Parathyroid adenoma (tissue), 2 donors: ENCODE results near the gene LCORL.
"Not testable (repeated sequence)": the region's sequence is repeated elsewhere in the genome, so short reads cannot be mapped to it uniquely, and the experiment has no call there.

Experiments used
- H2AFZ ChIP-seq: fragments of 300-600 bp; sonication (generic); one replicate; pipeline ENCODE4 v1.7.0; 2017; ENCODE audit warnings: antibody characterized with exemption, mild to moderate bottlenecking
- H3K27ac ChIP-seq: fragments of 300-600 bp; sonication (generic); one replicate; pipeline ENCODE4 v1.7.0; 2017
- H3K27me3 ChIP-seq: fragments of 300-600 bp; sonication (generic); one replicate; pipeline ENCODE4 v1.7.0; 2017; ENCODE audit warnings: low read length; ENCODE audit not compliant: control insufficient read depth, insufficient read depth
- H3K36me3 ChIP-seq: fragments of 300-600 bp; sonication (generic); one replicate; pipeline ENCODE4 v1.7.0; 2017; ENCODE audit warnings: low read length; ENCODE audit not compliant: control insufficient read depth, insufficient read depth
- H3K4me1 ChIP-seq: fragments of 300-600 bp; sonication (generic); one replicate; pipeline ENCODE4 v1.7.0; 2017; ENCODE audit warnings: control low read depth
- H3K4me2 ChIP-seq: fragments of 300-600 bp; sonication (generic); one replicate; pipeline ENCODE4 v1.7.0; 2017; ENCODE audit warnings: low read length
- H3K4me3 ChIP-seq: fragments of 300-600 bp; sonication (generic); one replicate; pipeline ENCODE4 v1.7.0; 2017; ENCODE audit warnings: low read depth, low read length
- H3K79me2 ChIP-seq: fragments of 300-600 bp; sonication (generic); one replicate; pipeline ENCODE4 v1.7.0; 2017; ENCODE audit warnings: control low read depth
- H3K9ac ChIP-seq: fragments of 300-600 bp; sonication (generic); one replicate; pipeline ENCODE4 v1.7.0; 2017; ENCODE audit warnings: mild to moderate bottlenecking
- H3K9me3 ChIP-seq: fragments of 300-600 bp; sonication (generic); one replicate; pipeline ENCODE4 v1.7.0; 2017; ENCODE audit warnings: low read length; ENCODE audit not compliant: control insufficient read depth
- TF ChIP-seq, protein P1 (sequence below): fragments of 300-600 bp; sonication (generic); IDR thresholded peaks from one replicate; pipeline ENCODE4 v1.7.0; 2017; ENCODE audit warnings: antibody characterized with exemption, mild to moderate bottlenecking
- donor health status: primary hyperparathyroidism.

The LCORL gene

DNA sequence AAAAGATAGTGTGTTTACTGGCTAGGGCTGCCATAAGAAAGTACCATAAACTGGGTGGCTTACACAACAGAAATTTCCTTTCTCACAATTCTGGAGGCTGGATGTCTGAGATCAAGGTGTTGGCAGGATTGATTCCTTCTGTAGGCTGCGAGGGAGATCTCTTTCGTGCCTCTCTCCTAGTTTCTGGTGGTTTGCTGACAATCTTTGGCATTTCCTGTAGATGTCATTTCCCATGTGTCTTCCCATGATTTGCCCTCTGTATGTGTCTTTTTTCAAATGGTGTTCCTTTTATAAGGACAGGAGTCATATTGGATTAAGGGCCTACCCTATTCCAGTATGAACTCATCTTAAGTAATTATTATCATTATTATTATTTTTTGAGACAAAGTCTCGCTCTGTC, 27.9 kb upstream of the LCORL start:
- TF ChIP-seq, protein P1, sequence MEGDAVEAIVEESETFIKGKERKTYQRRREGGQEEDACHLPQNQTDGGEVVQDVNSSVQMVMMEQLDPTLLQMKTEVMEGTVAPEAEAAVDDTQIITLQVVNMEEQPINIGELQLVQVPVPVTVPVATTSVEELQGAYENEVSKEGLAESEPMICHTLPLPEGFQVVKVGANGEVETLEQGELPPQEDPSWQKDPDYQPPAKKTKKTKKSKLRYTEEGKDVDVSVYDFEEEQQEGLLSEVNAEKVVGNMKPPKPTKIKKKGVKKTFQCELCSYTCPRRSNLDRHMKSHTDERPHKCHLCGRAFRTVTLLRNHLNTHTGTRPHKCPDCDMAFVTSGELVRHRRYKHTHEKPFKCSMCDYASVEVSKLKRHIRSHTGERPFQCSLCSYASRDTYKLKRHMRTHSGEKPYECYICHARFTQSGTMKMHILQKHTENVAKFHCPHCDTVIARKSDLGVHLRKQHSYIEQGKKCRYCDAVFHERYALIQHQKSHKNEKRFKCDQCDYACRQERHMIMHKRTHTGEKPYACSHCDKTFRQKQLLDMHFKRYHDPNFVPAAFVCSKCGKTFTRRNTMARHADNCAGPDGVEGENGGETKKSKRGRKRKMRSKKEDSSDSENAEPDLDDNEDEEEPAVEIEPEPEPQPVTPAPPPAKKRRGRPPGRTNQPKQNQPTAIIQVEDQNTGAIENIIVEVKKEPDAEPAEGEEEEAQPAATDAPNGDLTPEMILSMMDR: no peak
- Histone ChIP-seq H3K9ac (no peak overlapping the region), H3K9me3 (no peaks in the 10 kb centered on the region), H3K27ac (no peak overlapping the region), H2AFZ (no peak overlapping the region), H3K36me3 (no peaks in the 10 kb centered on the region), H3K27me3 (no peaks in the 10 kb centered on the region), H3K4me1 (no peaks in the 10 kb centered on the region), H3K4me2 (no peak overlapping the region), H3K4me3 (no peak overlapping the region), H3K79me2 (no peaks in the 10 kb centered on the region)

DNA sequence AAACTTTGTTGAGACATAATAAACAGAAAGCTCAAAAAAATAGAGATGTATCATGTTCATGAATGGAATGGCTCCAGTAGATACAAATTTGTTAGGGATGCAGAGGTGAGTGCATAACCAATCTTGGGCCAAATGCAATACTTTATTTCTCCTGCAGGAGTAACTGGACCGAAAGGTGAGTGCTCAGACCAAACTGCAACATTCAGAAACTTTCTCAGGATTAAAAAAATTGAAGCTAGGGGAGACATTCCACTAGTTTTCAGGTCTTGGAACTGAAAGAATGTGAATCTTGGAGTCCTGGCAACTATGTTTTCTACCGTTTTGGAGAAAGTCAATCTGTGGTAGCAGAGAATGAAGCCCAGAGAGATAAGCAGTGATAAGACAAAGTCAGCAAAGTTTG, 21.2 kb upstream of the LCORL start:
- TF ChIP-seq, protein P1: no peak
- H3K4me1 ChIP-seq: no peaks in the 10 kb centered on the region
- H2AFZ ChIP-seq: no peak overlapping the region
- no peak overlapping the region for H3K9ac ChIP-seq
- no peak overlapping the region for H3K27ac ChIP-seq
- no peak overlapping the region for H3K4me2 ChIP-seq
- no peaks in the 10 kb centered on the region for H3K9me3 ChIP-seq
- H3K79me2 ChIP-seq: no peaks in the 10 kb centered on the region
- no peaks in the 10 kb centered on the region for H3K27me3 ChIP-seq
- H3K4me3 ChIP-seq: no peak overlapping the region
- H3K36me3 ChIP-seq: no peaks in the 10 kb centered on the region

GRCh38 chr4:18042012-18042411, 20.5 kb upstream of the LCORL start:
- no peak overlapping the region for H2AFZ ChIP-seq
- H3K27ac ChIP-seq: no peak overlapping the region
- TF ChIP-seq, protein P1: no peak
- no peak overlapping the region for H3K9ac ChIP-seq
- no peaks in the 10 kb centered on the region for H3K79me2 ChIP-seq
- H3K36me3 ChIP-seq: no peaks in the 10 kb centered on the region
- H3K27me3 ChIP-seq: no peaks in the 10 kb centered on the region
- no peak overlapping the region for H3K4me2 ChIP-seq
- H3K4me1 ChIP-seq: no peaks in the 10 kb centered on the region
- no peak overlapping the region for H3K4me3 ChIP-seq
- H3K9me3 ChIP-seq: no peaks in the 10 kb centered on the region

DNA sequence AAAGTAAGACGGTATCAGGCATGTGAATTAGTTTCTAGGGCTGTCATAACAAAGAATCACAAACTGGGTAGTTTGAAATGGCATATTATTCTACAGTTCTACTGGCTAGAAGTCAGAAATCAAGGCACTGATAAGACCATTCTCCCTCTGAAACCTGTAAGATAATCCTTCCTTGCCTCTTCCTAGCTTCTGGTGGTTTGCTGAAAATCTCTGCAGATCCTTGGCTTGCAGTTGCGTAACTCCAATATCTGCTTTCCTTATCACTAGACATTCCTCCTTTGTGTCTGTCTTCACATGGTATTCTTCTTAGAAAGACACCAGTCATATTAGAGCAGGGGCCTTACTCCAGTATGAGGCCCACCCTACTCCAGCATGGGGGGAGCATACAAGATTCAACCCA, 19.6 kb upstream of the LCORL start:
- no peak overlapping the region for H3K9ac ChIP-seq
- no peaks in the 10 kb centered on the region for H3K4me1 ChIP-seq
- TF ChIP-seq, protein P1: no peak
- no peaks in the 10 kb centered on the region for H3K27me3 ChIP-seq
- H3K4me2 ChIP-seq: no peak overlapping the region
- no peak overlapping the region for H3K27ac ChIP-seq
- H3K79me2 ChIP-seq: no peaks in the 10 kb centered on the region
- no peak overlapping the region for H3K4me3 ChIP-seq
- H3K36me3 ChIP-seq: no peaks in the 10 kb centered on the region
- no peak overlapping the region for H2AFZ ChIP-seq
- H3K9me3 ChIP-seq: no peaks in the 10 kb centered on the region

- Histone ChIP-seq H2AFZ (no peak overlapping the region), H3K9ac (no peak overlapping the region), H3K79me2 (no peaks in the 10 kb centered on the region), H3K4me1 (no peaks in the 10 kb centered on the region), H3K4me2 (no peak overlapping the region), H3K9me3 (no peaks in the 10 kb centered on the region), H3K4me3 (no peak overlapping the region), H3K27me3 (no peaks in the 10 kb centered on the region), H3K27ac (no peak overlapping the region), H3K36me3 (no peaks in the 10 kb centered on the region)
- TF ChIP-seq, protein P1: no peak
Measured at GRCh38 chr4:18039113-18039512, 17.6 kb upstream of the LCORL start.

GRCh38 chr4:18036369-18036768, 14.8 kb upstream of the LCORL start:
- H3K9ac ChIP-seq, H3K27me3 ChIP-seq, H3K4me2 ChIP-seq, H3K79me2 ChIP-seq, H3K27ac ChIP-seq, H3K9me3 ChIP-seq, H3K36me3 ChIP-seq, H2AFZ ChIP-seq, H3K4me3 ChIP-seq, H3K4me1 ChIP-seq: not testable (repeated sequence)
